ENCODE results near the gene HOXD10. TPM values are rescaled to one million over a fixed set of nuclear protein-coding genes. Genes with fewer than 3 reads are reported as not detected.

Gene HOXD10
- total RNA-seq, result 1.7 TPM
- long read RNA-seq, result 0 reads

DNA sequence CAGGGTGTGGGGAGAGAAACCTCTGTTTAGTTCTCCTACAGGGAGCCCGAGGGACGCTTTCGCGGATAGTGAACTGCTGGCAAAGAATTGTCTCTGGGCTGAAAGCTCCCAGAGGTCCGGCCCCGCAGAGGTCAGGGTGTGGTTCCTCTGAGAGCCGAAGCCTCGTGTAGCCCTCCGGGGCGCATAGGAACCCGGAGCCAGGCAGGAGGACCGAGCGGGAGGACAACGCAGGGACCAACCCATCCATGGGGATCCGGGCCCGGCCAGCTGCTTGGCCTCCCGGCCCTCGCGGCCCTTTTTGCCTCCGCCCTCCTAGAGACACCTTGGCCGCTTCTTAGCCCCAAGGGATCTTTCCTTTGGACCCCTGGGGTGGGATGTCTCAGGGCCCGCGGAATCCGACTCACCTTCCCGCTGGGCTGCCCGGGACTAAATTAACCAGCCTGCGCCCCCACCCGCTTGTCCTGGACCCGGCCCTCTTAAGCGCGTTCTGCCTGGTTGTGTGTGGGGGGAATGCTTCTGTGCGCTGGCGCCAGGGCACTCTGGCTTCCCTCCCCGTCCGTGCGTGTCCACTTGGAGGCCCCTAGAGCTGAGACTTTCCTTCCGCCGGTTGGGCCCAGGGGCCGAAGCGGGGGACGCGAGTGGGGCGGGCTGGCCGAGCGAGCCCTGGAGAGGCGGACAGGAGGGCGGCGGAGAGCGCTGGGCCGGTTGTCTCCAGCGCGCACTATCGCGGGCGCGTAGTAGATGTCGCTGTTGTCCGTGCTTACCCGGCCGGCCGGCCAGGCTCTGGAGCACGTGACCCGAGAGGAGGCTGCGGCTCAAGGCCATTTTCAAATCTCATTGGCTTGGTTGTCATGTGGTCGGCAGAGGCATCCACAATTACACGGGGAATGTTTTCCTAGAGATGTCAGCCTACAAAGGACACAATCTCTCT lies at the start of gene HOXD10:
Gene HOXD10 (plus strand): TSS at position 896 of the 931 bp plus-strand sequence. CDS start 56 bp downstream, outside the sequence.
- DNase-seq (ENCODE audit: low spot score), result peak; percentile 90

DNA sequence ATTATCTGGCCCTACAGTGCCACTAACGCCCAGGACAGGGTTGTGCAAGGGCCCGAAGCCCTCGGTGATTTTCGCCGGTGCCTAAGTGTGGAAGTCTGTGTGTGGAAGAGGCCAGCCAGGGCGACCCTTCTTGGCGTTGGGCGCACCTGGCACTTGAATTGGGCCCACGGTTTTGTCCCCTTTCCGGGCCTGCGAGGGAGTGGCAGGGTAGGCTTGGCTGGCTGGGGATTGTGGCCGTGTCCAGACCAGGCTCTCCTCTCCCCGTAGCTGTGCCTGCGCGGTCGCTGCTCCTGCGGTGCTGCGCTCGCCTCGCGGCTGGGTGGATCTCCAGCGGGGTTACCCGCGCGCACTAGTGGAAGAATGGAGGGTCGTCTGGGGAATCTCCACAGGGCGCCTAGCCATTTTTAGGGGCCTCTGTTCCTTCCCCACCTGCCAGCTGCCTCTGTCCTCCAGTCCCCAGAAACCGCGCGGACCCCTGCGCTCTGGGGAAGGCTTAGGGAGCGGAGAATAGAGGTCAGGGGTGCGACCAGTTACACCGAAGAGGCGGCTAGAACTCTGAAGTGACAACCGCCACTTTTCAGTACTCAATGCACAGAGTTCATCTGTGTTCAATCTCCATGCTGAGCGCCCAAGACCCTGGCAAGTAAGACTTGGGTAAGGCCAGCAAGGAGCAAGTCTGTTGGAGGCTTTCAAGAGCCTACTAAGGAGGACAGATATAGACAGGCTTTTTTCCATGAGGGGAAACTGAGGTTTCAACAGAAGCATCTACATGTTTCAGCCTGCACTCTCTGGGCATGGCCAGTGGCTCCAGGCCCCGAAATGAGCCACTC lies 48.8 kb upstream of the HOXD10 start:
- DNase-seq (ENCODE audit: low spot score), result no peak

- DNase-seq (ENCODE audit: low spot score), result no peak
Measured at GRCh38 chr2:176068419-176068832, 48.2 kb upstream of the HOXD10 start.

GRCh38 chr2:176071330-176072291 lies 45.0 kb upstream of the HOXD10 start:
- DNase-seq (ENCODE audit: low spot score), result no peak

- DNase-seq (ENCODE audit: low spot score), result no peak
Measured at GRCh38 chr2:176072292-176072669, 44.3 kb upstream of the HOXD10 start.

DNA sequence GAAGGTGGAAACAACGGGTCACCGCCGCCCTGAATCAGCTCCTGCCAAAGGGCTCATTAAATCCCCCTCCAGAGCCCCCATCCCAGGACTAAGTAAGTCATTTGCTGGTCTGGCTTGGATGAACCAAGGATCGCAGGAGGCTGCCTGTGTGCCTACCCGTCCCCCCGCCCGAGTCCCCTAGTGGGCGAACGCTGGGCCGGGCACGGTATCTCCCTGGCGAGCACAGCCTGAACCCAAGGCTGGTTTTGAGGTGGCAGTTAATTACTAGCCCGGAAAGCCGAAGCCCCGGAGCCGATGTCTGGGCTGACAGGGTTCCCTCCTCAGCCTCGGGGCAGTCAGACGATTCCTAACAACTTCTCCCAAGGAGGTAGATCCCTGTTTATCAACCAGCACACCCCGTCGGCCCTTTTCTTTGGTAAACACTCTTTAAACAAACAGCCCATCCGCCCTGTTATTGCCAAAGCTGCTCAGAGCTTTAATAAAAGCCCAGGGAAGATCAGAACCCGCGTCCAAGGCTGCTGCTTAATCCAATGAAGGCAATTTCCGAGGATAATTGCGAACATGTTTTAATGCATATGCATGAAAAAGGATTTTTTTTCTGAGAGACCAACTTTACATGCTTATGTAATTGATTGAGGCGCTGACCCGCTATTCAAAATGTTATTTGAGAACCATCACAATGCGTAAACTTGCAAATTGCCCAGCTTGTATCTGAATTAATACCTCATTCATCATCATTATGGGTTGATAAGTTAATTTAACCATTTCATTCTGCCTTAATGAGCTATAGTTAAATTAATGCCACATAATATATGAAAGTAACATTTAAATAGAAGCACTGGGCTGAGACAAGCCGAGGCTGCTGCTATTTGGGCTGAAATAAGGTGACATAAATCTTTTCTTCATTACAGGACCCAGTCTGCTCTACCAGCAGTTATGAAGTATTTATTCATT lies 43.4 kb upstream of the HOXD10 start:
- DNase-seq (ENCODE audit: low spot score), result no peak

DNA sequence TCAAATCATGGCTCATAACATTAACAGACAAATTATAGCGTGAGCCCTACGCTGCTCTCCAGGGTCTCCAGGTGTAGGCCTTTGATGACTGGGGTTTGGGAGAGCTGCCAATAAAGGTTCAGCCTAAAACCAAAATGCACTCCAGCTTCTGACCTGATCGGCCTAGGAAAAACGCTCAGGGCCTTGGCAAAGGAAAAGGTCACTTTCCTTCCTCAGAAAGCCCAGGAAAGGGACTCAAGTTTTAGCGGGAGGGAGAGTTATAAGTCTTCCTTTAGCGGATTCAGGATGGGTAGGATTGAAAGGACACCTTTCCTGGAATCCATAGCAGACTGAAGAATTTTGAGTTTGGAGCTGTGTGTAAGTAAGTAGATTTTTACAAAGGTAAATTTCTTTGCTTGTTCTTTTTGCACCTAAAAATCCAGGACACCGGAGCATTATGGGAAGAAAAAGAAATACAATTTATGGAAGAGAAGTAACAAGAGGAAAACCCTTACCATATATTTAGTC lies 41.6 kb upstream of the HOXD10 start:
- DNase-seq (ENCODE audit: low spot score), result no peak

GRCh38 chr2:176075481-176075880 lies 41.1 kb upstream of the HOXD10 start:
- no peak for DNase-seq (ENCODE audit: low spot score)

DNA sequence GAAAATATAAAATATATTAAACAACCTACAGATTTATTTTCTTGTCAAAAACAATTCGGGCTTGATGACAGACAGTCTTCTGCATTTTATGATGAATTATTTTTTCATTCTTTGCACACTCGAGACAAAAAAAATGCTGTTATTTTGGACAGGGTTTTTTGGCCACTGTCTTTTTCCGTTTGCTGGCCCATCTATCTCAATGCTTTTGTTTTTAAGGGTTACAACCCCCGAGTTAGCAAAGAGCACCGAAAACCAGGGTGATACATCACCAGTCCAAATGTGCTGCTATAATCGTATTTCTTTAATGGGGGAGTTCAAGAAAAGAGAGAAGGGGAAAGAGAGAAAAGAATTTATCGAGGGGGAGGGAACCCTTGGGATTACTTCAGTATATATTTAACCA lies 40.5 kb upstream of the HOXD10 start:
- DNase-seq (ENCODE audit: low spot score), result no peak

GRCh38 chr2:176076796-176077195 lies 39.8 kb upstream of the HOXD10 start:
- no peak for DNase-seq (ENCODE audit: low spot score)

DNA sequence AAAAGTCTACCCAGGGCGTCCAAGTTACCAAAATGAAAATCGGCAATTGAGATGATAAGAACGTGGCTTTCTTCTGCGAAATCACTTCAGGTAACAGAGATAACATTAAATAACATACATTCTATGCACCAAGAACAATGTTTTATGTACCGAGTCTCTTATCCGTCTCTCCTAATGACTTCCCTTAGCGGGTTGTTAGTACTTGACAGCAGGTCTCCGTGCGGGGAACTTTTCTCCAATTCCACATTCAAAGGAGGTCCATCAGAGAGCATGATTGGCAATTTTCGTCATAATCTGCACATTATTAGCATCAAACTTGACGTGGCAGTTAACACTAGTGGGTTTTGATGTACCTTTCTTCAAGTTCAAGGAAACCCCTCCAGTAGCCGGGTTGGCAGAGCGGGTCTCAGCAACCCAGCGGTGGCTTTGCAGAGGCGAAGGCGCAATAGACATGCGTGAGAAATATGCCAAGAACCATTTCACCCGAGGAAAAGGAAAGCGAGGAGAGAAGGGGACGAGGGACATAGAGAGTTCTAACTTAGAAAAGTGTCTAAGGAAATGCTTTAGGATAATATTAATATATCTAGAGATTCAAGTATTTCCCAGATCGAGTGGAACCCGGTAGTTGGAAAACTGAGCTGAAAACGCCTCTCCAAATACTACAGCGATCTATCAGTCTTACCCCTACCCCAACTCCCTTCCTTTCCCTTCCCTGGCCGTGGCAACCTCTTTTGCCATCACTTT lies 37.9 kb upstream of the HOXD10 start:
- no peak for DNase-seq (ENCODE audit: low spot score)

- DNase-seq (ENCODE audit: low spot score), result no peak
Measured at GRCh38 chr2:176079285-176079830, 37.2 kb upstream of the HOXD10 start.

DNA sequence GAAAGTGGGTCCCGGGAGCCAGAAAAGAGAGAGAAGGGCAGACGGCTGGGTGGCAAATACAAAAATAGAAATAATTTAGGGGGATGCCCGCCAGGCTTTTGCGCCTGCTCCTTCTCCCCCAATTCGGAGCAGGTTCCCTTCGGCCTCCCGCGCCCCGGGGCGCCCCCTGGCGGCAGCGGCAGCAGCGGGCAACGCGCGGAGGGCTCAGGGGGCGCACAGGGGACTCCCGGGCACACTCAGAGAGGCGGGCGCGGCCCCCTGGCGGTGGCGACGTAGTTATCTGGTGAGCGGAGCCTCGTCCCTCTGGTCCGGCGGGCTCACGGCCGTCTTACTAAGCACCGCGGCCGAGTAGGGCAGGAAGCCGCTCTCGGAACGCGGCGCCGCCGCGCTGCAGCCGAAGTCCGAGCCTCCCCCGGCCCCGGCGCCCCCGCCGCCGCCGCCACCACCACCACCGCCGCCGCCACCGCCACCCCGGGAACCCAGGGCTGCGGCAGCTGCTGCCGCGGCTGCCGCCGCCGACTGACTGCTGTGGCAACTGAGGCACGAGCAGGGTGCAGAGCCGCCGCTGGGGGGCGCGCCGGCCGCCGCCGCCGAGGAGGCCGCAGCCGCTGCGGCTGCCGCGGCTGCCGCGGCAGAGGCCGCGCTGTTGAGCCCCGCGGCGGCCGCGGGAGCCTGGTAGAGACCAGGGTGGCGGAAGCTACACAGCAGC lies 36.6 kb upstream of the HOXD10 start:
- no peak for DNase-seq (ENCODE audit: low spot score)

DNA sequence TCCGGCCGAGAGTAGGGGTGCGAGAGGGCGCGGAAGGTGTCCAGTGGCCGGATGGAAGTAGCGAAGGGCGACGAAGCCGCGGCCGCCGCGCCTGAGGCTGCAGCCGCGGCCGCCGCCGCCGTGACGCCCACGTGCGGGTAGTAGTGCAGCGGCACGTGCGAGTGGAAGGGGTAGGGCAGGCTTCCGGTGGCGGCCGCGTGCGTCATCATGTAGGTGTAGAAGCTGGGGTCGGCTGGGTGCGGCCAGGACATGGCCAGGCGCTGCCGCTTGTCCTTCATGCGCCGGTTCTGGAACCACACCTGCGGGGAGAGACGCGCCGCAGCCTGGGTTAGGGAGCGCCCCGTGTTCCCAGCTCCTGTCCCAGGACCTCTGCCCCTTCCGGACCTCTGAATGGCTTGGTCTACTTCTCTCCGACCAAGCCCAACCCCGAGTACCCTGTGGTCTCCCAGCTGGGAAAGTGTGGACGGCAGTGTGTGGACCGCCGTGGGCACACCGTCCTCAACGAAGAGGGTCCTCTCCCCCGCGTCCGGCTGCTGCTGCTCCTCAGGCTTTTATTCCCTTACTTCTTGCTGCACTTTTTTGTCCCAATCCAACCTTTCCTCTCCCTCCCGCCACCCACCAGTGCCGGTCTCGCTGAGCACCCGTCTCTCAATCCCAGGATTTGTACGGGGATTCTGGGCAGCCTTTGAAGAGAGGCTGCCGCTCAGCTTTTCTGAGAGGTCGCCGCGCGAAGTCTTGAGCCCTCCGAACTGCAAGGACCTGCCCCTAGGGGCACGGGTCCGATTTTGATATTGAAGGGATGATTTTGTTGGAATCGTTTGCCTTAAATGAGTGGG lies 35.8 kb upstream of the HOXD10 start:
- no peak for DNase-seq (ENCODE audit: low spot score)

DNA sequence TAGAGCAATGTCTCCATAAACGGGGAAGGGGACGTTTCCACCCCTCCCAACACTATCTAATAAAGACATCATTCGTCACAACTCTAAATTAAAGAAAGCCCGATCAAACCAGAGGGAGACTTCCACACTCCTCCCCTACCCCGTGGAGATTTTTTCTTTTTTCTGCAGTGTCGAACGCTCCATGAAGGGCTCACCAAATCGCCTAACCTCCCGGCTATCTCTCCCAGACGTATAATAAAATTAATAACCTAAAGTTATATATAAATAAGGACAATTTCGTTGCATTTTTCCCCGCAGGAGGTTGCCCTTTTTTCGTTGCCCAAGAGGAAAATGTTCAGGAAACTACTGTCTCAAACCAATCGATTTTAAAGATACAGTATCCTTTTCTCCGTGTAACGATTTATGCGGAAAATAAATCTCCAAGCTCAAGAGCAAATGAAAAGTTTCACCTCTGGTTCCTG lies 35.2 kb upstream of the HOXD10 start:
- no peak for DNase-seq (ENCODE audit: low spot score)

GRCh38 chr2:176081837-176082524 lies 34.6 kb upstream of the HOXD10 start:
- no peak for DNase-seq (ENCODE audit: low spot score)

All from mesenteric fat pad (tissue), 1 donor.